Gastroesophageal sphincter (tissue), 3 donors: ENCODE measurements around the gene BMP7.

Experiments
- CTCF ChIP-seq, 4 experiments: fragments of 200-600 bp in 2 of 4; fragments of 450-650 bp in 2 of 4; sonication (generic) in 1 of 4; IDR thresholded peaks; one replicate each; pipeline ENCODE4 v1.5.1; 2017 to 2019; ENCODE audit warnings: antibody characterized with exemption in 4 of 4, mild to moderate bottlenecking in 2 of 4, moderate library complexity in 2 of 4
- POLR2A ChIP-seq, 2 donors: fragments of 450-650 bp; IDR thresholded peaks; one replicate each; pipeline ENCODE4 v1.6.1; 2017; ENCODE audit warnings: antibody characterized with exemption in 2 of 2, mild to moderate bottlenecking in 2 of 2, moderate library complexity in 1 of 2
- POLR2AphosphoS5 ChIP-seq: sonication (generic); formaldehyde crosslinking; IDR thresholded peaks from one replicate; pipeline ENCODE4 v1.6.1; 2017; ENCODE audit warnings: antibody characterized with exemption

- no peak for TF ChIP-seq CTCF (IDR thresholded peaks at IDR 0.05)
- TF ChIP-seq POLR2A (IDR thresholded peaks at IDR 0.05), result no peak
- TF ChIP-seq POLR2AphosphoS5, result no peak
Measured at GRCh38 chr20:57215426-57215825, 51.0 kb downstream of the BMP7 start.
